Ecto neural progenitor cell (in vitro differentiated cells): Measurements from ENCODE around the gene PIP5KL1.
"Not testable (repeated sequence)": the region's sequence is repeated elsewhere in the genome, so short reads cannot be mapped to it uniquely, and the experiment has no call there.

Source experiments
- DNase-seq: peaks from one replicate; pipeline ENCODE4 v3.0.0-alpha.2; 2018; ENCODE audit warnings: low spot score

The PIP5KL1 gene

GRCh38 chr9:127893392-127893791, 37.2 kb downstream of the PIP5KL1 start:
- no peak for DNase-seq

GRCh38 chr9:127892831-127893230, 37.7 kb downstream of the PIP5KL1 start:
- DNase-seq: no peak

DNA sequence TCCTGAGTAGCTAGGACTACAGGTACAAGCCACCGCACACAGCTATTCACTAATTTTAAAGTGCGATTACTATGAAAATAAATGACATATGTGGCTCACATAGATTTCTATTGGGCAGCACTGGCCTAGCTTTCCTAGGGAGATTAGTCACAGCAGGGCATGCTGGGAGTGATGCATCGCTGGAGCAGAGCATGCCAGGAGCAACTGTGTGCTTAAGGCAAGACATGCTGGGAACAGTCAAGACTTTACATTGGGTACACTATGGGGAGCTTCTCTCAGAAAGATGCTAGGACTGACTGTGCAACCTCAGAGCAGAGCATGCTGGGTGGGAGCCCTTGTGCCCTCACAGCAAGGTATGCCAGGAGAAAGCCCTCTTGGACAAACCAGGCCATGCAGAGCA, 40.5 kb downstream of the PIP5KL1 start:
- DNase-seq: no peak

GRCh38 chr9:127887792-127888191, 42.8 kb downstream of the PIP5KL1 start:
- DNase-seq: no peak

GRCh38 chr9:127886401-127886972, 44.1 kb downstream of the PIP5KL1 start:
- DNase-seq: peak; percentile 48

- DNase-seq: peak; percentile 49
Observed at GRCh38 chr9:127885508-127886281, 44.9 kb downstream of the PIP5KL1 start.

GRCh38 chr9:127884976-127885490, 45.5 kb downstream of the PIP5KL1 start:
- DNase-seq: peak; percentile 43

DNA sequence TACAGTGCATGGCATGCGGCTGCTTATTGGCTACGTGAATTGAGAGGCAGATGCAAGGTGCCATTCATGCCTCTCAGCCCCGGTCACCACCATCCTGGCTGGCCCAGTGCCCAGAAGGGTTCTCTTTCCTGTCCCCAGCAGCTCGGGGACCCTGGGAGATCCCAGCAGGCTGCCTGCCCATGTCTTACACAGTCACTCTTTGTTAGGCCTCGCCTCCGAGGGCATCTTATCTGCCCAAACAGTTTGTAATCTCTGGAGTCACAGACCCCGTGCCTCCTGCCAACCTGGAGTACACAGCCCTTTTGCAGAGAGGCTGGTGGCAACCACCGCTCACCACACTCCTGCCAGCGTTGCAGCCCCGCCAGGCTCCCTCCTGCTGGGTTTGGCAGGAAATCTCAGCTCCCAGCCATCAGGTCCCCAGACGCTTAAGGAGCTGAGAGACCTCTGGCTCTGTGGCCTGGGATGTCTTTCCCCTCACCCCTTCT, 46.1 kb downstream of the PIP5KL1 start:
- peak; percentile 44 for DNase-seq

GRCh38 chr9:127883959-127884358, 46.6 kb downstream of the PIP5KL1 start:
- no peak for DNase-seq

DNA sequence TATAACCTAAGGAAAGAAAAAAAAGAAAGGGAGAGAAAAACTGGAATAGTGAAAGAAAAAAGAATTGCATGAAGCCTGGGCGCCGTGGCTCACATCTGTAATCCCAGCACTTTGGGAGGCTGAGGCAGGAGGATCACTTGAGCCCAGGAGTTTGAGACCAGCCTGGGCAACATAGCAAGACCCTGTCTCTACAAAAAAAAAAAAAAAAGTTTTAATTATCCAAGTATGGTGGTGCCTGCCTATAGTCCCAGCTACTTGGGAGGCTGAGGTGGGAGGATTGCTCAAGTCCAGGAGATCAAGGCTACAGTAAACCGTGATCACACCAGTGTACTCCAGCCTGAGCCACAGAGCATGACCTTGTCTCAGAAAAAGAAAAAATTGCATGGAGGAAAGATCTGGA, 48.9 kb downstream of the PIP5KL1 start:
- DNase-seq: not testable (repeated sequence)

GRCh38 chr9:127880143-127880542, 50.4 kb downstream of the PIP5KL1 start:
- DNase-seq: no peak

- DNase-seq: no peak
Observed at GRCh38 chr9:127878652-127879390, 51.8 kb downstream of the PIP5KL1 start.

DNA sequence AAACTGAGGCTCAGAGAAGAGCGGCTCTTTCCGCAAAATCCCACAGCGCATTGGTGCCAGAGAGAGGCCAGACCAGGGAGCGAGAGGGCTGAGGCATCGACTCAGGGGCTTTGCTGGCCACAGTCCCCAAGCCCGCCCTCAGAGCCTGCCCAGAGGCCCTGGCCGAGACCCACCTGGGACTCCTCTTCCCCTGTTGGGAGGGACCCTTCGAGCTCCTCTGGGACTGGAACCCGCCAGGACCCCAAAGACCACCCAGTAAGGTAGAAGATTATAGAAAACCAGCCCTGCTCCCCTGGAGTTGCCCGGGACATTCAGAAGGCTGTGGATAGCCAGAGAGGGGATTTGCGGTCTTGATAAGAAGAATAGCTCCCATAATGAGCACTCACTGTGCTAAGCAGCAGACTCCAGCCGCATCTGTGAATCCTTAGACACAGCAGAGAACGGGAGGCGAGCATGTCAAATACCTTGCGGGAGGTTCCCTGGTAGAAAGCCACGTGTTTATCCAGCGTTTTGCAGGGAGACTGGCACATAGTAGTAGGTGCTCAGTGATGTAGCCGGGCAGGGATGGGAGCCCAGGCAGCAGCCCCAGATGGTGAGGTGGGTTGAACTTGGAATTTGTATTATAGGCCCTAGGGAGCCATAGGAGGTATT, 52.5 kb downstream of the PIP5KL1 start:
- DNase-seq: peak; percentile 66

- peak; percentile 84 for DNase-seq
Observed at GRCh38 chr9:127877566-127877998, 53.0 kb downstream of the PIP5KL1 start, which contains the start of gene AK1. TSS of gene AK1 (minus strand) at chr9:127877675. CDS start at chr9:127874617, 3,058 bp downstream.

DNA sequence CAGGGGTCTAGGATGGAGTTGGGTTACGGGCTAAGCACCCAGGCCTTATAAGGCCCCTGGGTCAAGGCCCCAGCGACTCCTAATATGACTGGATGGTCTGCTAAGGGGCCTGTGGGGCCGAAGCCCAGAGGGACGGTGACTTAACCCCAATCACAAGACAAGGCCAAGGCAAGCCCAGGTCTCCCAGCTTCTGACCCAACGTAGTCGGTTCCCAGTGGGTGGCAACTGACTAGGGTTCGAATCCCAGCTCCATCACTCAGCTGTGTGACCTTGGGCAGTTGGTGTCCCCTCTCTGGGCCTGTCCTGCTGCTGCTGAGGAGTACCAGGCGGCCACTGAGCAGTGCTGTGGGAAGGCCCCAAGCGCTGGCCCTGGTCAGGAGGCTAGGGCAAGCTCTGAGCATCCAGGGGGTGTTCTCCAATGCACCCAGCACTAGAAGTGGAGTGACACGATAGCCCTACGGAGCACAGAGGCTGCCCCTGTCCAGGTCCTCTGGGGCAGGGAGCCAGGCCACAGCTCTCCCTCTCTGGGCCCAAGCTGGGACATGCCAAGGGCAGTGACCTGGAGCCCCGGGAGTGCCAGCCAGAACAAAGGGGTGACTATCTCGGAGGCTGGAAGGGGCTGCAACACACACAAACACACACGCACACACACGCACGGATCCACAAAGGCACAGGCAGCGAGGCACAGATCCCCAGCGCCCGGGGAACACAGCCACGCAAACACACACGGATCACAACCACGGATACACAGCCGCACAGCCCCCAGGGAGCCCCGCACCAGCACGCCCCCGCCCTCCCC, 53.6 kb downstream of the PIP5KL1 start:
- no peak for DNase-seq

DNA sequence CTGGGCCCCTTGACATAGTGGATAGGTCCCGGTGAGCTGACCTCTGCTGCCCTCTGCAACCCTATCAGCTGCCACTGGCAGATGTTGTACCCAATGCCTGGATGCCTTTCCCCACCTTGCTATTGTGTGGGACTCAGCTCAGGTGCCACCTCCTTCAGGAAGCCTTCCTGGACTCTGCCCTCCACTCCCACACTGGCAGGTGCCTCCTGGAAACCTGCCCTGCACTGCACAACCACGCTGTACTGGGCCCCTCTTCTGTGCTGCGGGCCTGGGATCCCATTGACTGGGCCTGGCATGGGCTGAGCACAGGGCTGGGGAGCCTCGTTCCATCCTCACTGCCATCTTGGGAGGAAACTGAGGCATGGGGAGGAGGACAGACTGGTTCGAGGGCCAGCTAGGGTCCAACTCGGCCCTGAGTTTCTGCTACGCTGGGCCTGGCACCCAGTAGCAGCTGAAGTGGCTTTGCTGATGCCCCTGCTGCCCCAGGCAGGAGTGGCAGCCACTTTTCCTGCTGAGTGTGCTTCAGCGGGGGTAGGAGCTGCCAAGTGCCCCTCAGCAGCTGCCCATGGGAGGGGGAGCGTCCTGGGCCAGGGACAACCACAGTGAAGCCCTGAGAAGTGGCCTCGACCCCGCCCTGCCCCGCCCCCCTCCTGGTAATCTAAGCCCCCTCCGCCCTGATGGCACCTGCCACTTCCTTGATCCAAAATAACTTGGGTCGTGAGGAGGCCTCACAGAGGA, 54.4 kb downstream of the PIP5KL1 start:
- peak; percentile 44 for DNase-seq

DNA sequence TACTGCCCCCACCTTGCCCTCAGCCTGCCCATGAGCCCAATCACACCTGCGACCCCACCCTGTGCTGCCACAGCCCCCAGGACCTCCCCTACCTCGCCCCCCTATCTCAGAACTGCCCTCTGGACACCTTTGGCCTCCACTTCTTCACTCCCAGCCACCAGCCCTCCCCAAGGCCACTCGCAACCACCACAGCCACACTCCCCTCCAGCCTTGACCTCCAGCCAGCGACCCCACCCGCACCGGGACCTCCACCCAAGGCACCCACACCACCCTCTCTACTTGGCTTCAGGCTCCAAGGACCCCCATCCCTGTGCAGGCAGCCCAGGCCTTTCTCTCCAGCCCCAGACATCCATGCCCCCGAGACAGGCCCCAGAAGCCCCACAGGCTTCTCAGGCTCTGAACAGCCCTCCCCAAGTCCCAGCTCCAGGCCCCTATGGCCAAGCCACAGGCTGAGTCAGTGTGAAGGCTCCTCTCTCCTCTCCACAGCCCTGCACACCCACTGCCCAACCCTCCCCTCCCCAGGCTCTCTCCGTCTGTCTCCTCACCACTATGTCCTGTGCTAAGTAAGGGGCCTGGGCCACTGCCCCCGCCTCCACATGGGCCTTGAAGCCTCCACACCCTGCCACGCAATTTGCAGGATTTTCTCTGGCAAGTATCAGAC, 55.1 kb downstream of the PIP5KL1 start:
- DNase-seq: peak; percentile 46

DNA sequence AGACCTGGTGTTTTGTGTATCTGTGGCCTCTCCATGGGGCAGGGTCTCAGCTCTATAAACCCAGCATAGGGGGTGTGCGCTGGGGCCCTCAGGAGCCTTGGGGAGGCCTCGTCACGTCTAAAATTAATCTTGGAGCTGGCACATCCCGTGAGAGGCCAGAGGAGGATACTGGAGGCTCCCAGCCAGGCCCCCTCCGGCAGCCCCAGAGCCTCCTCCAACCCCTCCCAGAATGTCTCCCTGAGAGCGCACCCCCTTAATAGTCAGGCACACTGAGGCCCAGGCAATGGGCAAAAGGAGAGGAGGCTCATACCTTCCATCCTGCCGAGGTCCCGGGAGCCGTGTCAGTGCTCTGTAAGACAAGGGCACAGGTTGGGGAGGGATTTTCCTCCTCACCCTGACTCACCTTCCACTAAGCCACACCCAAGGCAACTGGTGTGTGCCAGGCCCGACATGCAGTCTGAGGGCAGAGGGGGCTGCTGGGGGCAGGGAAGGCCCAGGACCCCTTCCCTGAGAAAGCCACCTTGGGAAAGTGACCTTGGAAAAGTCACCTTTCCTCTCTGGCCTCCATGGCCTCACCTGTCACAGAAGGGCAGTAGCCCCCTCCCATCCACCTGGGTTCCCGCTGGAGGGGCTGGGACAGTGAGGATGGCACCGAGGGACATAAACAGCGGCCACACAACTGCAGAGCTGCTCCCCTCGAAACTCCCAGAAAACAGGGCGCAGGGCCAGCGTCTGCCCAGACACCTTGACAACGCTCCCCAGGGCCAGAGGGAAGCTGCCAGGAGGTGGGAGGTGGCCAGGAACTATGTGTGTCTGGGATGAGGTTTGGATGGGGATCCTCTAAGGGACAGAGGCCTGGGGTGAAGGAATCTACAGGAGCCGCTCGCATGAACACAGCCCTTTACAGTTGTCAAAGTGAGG, 56.0 kb downstream of the PIP5KL1 start:
- peak; percentile 44 for DNase-seq

GRCh38 chr9:127873886-127874285, 56.7 kb downstream of the PIP5KL1 start:
- DNase-seq: no peak
